HG02678 (cell line): ENCODE data around the gene SEMA3E.
A peak's percentile ranks its signal among the peaks of the same experiment; 100 is the strongest.
"Not testable (repeated sequence)": the region's sequence is repeated elsewhere in the genome, so short reads cannot be mapped to it uniquely, and the experiment has no call there.

Experiments used
- ATAC-seq: cut with Tn5 transposase; IDR thresholded peaks from one replicate; pipeline ENCODE4 v1.9.1; 2021; ENCODE audit warnings: mild to moderate bottlenecking, moderate library complexity; ENCODE audit not compliant: unreplicated experiment

SEMA3E gene

GRCh38 chr7:83494683-83495082 lies 154.3 kb downstream of the SEMA3E start:
- no peak for ATAC-seq

- no peak for ATAC-seq
These were observed 156.1 kb downstream of the SEMA3E start for GRCh38 chr7:83492802-83493201.

GRCh38 chr7:83487801-83488200 lies 161.1 kb downstream of the SEMA3E start:
- ATAC-seq = no peak

- no peak for ATAC-seq
These were observed 162.0 kb downstream of the SEMA3E start for GRCh38 chr7:83486957-83487356.

DNA sequence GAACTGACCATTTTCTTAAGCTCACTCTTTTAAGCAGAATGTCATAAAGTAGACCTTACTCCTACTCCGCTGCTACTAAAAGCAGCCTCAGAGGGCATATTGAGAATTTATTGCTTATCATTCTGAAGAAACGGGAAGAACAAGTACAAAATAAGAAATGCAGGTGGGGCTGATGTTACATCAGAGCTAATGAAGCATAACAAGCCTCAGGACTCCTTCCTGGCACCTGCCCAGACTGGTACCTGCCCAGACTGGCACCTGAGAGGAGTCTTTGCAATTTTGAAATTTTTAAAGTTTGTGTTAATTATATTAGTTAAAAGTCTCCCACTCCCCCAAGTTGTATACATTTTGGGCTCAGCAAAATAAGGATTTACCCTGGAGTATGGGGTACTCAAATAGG lies 162.4 kb downstream of the SEMA3E start:
- ATAC-seq = no peak

- no peak for ATAC-seq
These were observed 164.1 kb downstream of the SEMA3E start for GRCh38 chr7:83484826-83485225.

GRCh38 chr7:83484266-83484665 lies 164.7 kb downstream of the SEMA3E start:
- no peak for ATAC-seq

DNA sequence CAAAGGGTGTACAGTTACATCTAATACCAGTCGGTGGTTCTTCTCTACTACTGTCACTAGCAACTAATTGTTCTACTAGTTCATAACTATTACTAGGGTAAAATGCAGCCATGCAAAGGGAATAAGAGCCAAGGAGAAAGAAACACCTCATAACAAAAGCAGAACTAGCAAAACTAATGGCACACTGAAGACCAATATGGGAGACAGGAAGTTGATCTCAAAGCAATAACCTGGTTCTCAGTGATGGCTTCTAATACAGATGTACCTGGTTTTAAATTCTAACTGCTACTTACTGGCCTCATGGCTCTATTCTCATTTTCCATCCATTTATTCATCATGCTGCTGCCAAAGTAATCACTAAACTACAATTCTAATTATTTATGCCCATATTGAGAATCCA lies 170.3 kb downstream of the SEMA3E start:
- no peak for ATAC-seq

DNA sequence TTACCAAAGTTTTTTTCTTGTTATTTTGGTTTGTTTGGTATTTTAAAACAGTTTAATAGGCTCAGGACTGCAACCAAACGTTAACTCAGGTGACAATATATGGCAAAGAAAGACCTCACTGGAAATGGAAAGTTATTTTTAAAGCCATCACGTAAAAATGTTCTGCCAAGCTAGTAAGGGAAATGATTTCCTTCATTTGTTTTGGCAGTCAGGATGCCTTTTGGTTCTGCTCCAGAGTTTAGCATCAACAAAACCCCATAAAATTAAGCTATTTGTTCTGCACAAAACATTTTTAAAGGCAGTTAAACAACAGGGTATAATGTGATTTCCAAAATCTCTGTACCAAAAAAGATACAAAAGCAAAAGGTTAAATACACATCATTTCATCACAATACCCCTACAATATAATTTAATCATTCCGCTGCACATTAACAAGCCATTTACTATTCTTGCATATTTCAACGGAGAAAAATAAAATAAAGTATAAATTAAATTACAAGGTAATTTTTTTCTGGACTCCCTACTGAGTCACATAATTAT lies 172.4 kb downstream of the SEMA3E start:
- ATAC-seq = no peak

DNA sequence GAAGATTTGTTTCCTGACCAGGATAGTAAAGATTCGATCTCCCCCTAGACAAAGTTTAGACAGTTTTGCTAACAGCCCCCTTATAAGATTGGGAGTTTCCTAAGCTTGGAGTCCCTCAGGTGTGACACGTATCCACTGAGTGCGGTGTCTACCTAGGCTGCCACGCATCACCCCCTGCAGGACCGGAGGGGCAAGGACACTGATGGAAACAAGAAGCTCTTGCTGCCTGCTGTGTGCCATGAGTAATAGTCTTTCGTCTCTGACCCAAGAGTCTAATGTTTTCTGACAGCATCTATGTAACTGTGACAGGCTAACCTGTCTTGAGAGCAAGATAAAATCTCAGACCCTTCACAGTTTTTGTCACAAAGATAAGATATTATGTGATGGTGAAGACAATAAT lies 173.5 kb downstream of the SEMA3E start:
- no peak for ATAC-seq

- ATAC-seq = no peak
These were observed 176.6 kb downstream of the SEMA3E start for GRCh38 chr7:83472376-83472775.

DNA sequence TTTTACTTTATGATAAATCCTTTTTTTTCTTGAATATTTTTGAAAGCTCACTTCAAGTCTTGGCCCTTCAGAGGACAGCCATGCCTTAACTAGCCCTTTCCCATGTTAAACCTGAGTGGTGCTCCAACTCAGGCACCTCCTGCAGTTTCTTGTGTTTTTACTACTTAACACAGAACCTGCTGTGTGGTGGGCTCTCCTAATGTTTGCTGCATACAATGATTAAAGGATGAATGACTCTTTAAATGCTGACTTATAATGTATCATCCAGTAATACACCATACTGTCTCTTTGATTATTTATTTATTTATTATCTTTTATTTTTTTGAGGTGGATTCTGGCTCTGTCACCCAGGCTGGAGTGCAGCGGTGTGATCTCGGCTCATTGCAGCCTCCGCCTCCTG lies 179.4 kb downstream of the SEMA3E start:
- no peak for ATAC-seq

DNA sequence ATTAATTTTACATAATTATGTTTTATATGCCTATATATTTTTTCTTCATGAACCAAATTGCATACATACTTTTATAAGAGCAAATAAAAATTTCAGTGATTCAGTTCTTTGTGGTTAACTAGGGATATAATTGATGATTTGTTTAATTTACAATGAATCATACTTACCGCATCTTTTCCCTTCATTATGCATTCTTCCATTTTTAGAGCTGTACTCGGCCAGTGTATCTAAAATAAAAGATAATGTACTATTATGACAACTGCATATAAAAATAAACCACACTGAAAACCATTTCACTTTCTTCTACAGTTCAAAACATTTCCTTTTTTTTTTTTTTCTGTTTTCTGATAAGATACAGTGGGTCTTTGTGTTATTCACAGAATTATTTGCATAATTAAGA lies 179.9 kb downstream of the SEMA3E start:
- no peak for ATAC-seq

- ATAC-seq = peak; percentile 78
These were observed 180.6 kb downstream of the SEMA3E start for GRCh38 chr7:83468251-83468739.

- no peak for ATAC-seq
These were observed 181.4 kb downstream of the SEMA3E start for GRCh38 chr7:83467493-83467892.

GRCh38 chr7:83466956-83467355 lies 182.0 kb downstream of the SEMA3E start:
- ATAC-seq = no peak

GRCh38 chr7:83466187-83466923 lies 182.6 kb downstream of the SEMA3E start:
- ATAC-seq = no peak

- ATAC-seq = no peak
These were observed 183.3 kb downstream of the SEMA3E start for GRCh38 chr7:83465643-83466042.

GRCh38 chr7:83461820-83462219 lies 187.1 kb downstream of the SEMA3E start:
- ATAC-seq = not testable (repeated sequence)

DNA sequence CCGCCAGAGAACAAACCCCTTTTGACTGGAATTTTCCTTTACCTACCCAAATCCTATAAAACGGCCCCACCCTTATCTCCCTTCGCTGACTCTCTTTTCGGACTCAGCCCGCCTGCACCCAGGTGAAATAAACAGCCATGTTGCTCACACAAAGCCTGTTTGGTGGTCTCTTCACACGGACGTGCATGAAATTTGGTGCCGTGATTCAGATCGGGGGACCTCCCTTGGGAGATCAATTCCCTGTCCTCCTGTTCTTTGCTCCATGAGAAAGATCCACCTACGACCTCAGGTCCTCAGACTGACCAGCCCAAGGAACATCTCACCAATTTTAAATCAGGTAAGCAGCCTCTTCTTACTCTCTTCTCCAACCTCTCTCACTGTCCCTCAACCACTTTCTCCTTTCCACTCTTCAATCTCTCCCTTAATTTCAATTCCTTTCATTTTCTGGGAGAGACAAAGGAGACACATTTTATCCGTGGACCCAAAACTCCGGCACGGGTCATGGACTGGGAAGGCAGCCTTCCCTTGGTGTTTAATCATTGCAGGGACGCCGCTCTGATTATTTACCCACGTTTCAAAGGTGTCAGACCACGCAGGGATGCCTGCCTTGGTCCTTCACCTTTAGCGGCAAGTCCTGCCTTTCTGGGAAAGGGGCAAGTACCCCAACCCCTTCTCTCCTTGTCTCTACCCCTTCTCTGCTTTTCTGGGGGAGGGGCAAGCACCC lies 188.8 kb downstream of the SEMA3E start:
- not testable (repeated sequence) for ATAC-seq

GRCh38 chr7:83459101-83459929 lies 189.6 kb downstream of the SEMA3E start:
- not testable (repeated sequence) for ATAC-seq
